Measurements from ENCODE around the gene IFITM1.

DNA sequence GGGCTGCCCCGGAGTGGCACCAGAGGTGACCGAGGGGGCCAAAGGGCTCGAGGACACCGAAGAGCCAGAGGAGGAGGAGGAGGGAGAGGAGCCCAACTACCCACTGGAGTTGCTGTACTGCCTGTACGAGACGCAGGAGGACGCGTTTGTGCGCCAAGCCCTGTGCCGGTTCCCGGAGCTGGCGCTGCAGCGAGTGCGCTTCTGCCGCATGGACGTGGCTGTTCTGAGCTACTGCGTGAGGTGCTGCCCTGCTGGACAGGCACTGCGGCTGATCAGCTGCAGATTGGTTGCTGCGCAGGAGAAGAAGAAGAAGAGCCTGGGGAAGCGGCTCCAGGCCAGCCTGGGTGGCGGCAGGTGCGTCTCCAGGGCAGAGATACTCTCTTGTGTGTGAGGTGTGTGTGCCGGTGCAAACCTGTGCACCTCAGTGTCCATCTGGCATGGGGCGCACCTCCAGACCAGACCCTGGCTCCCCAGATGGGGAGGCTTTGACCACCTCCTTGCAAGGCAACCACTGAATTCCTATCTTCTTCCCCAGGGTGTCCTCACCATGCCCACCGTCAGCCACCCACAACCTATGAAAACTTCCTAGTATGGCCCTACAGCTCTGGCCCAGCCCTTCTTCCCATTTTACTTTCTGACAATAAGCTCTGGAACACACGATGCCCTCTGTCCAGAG, 32.2 kb upstream of the IFITM1 start:
- TF ChIP-seq, protein P1, sequence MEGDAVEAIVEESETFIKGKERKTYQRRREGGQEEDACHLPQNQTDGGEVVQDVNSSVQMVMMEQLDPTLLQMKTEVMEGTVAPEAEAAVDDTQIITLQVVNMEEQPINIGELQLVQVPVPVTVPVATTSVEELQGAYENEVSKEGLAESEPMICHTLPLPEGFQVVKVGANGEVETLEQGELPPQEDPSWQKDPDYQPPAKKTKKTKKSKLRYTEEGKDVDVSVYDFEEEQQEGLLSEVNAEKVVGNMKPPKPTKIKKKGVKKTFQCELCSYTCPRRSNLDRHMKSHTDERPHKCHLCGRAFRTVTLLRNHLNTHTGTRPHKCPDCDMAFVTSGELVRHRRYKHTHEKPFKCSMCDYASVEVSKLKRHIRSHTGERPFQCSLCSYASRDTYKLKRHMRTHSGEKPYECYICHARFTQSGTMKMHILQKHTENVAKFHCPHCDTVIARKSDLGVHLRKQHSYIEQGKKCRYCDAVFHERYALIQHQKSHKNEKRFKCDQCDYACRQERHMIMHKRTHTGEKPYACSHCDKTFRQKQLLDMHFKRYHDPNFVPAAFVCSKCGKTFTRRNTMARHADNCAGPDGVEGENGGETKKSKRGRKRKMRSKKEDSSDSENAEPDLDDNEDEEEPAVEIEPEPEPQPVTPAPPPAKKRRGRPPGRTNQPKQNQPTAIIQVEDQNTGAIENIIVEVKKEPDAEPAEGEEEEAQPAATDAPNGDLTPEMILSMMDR (IDR thresholded peaks at IDR 0.05; ENCODE audit: low read depth, low read length, missing input control) = no peak
- TF ChIP-seq, protein P2, sequence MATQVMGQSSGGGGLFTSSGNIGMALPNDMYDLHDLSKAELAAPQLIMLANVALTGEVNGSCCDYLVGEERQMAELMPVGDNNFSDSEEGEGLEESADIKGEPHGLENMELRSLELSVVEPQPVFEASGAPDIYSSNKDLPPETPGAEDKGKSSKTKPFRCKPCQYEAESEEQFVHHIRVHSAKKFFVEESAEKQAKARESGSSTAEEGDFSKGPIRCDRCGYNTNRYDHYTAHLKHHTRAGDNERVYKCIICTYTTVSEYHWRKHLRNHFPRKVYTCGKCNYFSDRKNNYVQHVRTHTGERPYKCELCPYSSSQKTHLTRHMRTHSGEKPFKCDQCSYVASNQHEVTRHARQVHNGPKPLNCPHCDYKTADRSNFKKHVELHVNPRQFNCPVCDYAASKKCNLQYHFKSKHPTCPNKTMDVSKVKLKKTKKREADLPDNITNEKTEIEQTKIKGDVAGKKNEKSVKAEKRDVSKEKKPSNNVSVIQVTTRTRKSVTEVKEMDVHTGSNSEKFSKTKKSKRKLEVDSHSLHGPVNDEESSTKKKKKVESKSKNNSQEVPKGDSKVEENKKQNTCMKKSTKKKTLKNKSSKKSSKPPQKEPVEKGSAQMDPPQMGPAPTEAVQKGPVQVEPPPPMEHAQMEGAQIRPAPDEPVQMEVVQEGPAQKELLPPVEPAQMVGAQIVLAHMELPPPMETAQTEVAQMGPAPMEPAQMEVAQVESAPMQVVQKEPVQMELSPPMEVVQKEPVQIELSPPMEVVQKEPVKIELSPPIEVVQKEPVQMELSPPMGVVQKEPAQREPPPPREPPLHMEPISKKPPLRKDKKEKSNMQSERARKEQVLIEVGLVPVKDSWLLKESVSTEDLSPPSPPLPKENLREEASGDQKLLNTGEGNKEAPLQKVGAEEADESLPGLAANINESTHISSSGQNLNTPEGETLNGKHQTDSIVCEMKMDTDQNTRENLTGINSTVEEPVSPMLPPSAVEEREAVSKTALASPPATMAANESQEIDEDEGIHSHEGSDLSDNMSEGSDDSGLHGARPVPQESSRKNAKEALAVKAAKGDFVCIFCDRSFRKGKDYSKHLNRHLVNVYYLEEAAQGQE (IDR thresholded peaks at IDR 0.05) = no peak
- TF ChIP-seq FOXA1 (IDR thresholded peaks at IDR 0.05) (no peak), SP1 (IDR thresholded peaks at IDR 0.05) (no peak), JUND (IDR thresholded peaks at IDR 0.05) (no peak), GABPA (IDR thresholded peaks at IDR 0.05 in 1 of 2, conservative IDR thresholded peaks at IDR 0.05 in 1 of 2) (no peak), YY1 (IDR thresholded peaks at IDR 0.05) (no peak), RXRA (IDR thresholded peaks at IDR 0.05) (no peak), EGR1 (IDR thresholded peaks at IDR 0.05; ENCODE audit: low read depth in 2 of 2) (no peak), HNF4G (IDR thresholded peaks at IDR 0.05) (no peak), RAD21 (IDR thresholded peaks at IDR 0.05) (no peak), TAF1 (conservative IDR thresholded peaks at IDR 0.05) (no peak), NR2F2 (IDR thresholded peaks at IDR 0.05) (no peak)
- TF ChIP-seq, protein P3, sequence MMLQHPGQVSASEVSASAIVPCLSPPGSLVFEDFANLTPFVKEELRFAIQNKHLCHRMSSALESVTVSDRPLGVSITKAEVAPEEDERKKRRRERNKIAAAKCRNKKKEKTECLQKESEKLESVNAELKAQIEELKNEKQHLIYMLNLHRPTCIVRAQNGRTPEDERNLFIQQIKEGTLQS (IDR thresholded peaks at IDR 0.05) = no peak
